Subcutaneous abdominal adipose tissue (tissue), 5 donors: Measurements from ENCODE around the gene MTUS2.

ENCODE experiments used
- H3K27ac ChIP-seq: one replicate; pipeline ENCODE4 v1.7.0; 2013; ENCODE audit warnings: low read depth, mild to moderate bottlenecking, inconsistent platforms, low read length, moderate library complexity
- H3K27me3 ChIP-seq, 5 donors: one replicate each; pipeline ENCODE4 v1.7.0; 2013; ENCODE audit warnings: low read length in 5 of 5, inconsistent platforms in 1 of 5; ENCODE audit not compliant: control insufficient read depth in 5 of 5, insufficient read depth in 4 of 5
- H3K36me3 ChIP-seq, 5 donors: one replicate each; pipeline ENCODE4 v1.7.0; 2013; ENCODE audit warnings: low read length in 5 of 5; ENCODE audit not compliant: control insufficient read depth in 5 of 5, insufficient read depth in 5 of 5
- H3K4me1 ChIP-seq, 5 donors: one replicate each; pipeline ENCODE4 v1.7.0; 2013; ENCODE audit warnings: low read length in 5 of 5, mild to moderate bottlenecking in 3 of 5, moderate library complexity in 1 of 5; ENCODE audit not compliant: control insufficient read depth in 5 of 5, insufficient read depth in 5 of 5
- H3K4me3 ChIP-seq, 5 donors: one replicate each; pipeline ENCODE4 v1.7.0; 2013; ENCODE audit warnings: low read length in 5 of 5, low read depth in 1 of 5
- H3K9ac ChIP-seq, 5 donors: one replicate each; pipeline ENCODE4 v1.7.0; 2013; ENCODE audit warnings: low read length in 5 of 5, mild to moderate bottlenecking in 4 of 5, moderate library complexity in 3 of 5
- H3K9me3 ChIP-seq, 5 donors: one replicate each; pipeline ENCODE4 v1.7.0; 2013; ENCODE audit warnings: low read length in 5 of 5; ENCODE audit not compliant: control insufficient read depth in 5 of 5
- donor health status: healthy.
- donor health status: healthy.
- donor health status: healthy.
- donor health status: healthy.
- donor health status: healthy.

MTUS2 gene

GRCh38 chr13:29540799-29541198 lies 720.7 kb downstream of the MTUS2 start:
- no peaks in the 10 kb centered on the region for H3K27me3 ChIP-seq
- H3K9ac ChIP-seq = no peak overlapping the region
- peaks cover 0 to 1% (median 0%) of the 10 kb centered on the region in 5 donors for H3K36me3 ChIP-seq
- peaks cover 4 to 20% (median 18%) of the 10 kb centered on the region in 5 donors for H3K4me1 ChIP-seq
- H3K4me3 ChIP-seq = no peak overlapping the region
- H3K9me3 ChIP-seq = no peaks in the 10 kb centered on the region
- H3K27ac ChIP-seq = no peak overlapping the region

- H3K9ac ChIP-seq = no peak overlapping the region
- H3K36me3 ChIP-seq = no peaks in the 10 kb centered on the region
- H3K9me3 ChIP-seq = no peaks in the 10 kb centered on the region
- H3K4me3 ChIP-seq = no peak overlapping the region
- H3K27ac ChIP-seq = no peak overlapping the region
- no peaks in the 10 kb centered on the region for H3K27me3 ChIP-seq
- H3K4me1 ChIP-seq = peaks cover 4 to 22% (median 18%) of the 10 kb centered on the region in 5 donors
Observed at GRCh38 chr13:29541400-29541799, 721.3 kb downstream of the MTUS2 start.

GRCh38 chr13:29542381-29542780 lies 722.2 kb downstream of the MTUS2 start:
- Histone ChIP-seq H3K27me3 (no peaks in the 10 kb centered on the region), H3K36me3 (no peaks in the 10 kb centered on the region), H3K27ac (no peak overlapping the region), H3K9me3 (no peaks in the 10 kb centered on the region), H3K4me1 (peaks cover 2 to 29% (median 18%) of the 10 kb centered on the region in 5 donors), H3K9ac (no peak overlapping the region), H3K4me3 (no peak overlapping the region)

- Histone ChIP-seq H3K36me3 (no peaks in the 10 kb centered on the region), H3K27ac (no peak overlapping the region), H3K4me3 (no peak overlapping the region)
Observed at GRCh38 chr13:29543230-29544215, 723.4 kb downstream of the MTUS2 start.

GRCh38 chr13:29545988-29546387 lies 725.8 kb downstream of the MTUS2 start:
- Histone ChIP-seq H3K4me3 (no peak overlapping the region), H3K27ac (no peak overlapping the region), H3K9me3 (no peaks in the 10 kb centered on the region), H3K36me3 (peaks cover 0 to 7% (median 0%) of the 10 kb centered on the region in 5 donors), H3K9ac (no peak overlapping the region), H3K4me1 (peaks cover 0 to 8% (median 0%) of the 10 kb centered on the region in 5 donors), H3K27me3 (no peaks in the 10 kb centered on the region)

More at GRCh38 chr13:29543230-29544215, 723.4 kb downstream of the MTUS2 start:
- peaks cover 0 to 17% (median 7%) of the 10 kb centered on the region in 5 donors for H3K4me1 ChIP-seq
- H3K9me3 ChIP-seq = no peaks in the 10 kb centered on the region
- no peak overlapping the region for H3K9ac ChIP-seq
- H3K27me3 ChIP-seq = no peaks in the 10 kb centered on the region

GRCh38 chr13:29546662-29547061 lies 726.5 kb downstream of the MTUS2 start:
- Histone ChIP-seq H3K27ac (no peak overlapping the region), H3K4me3 (no peak overlapping the region), H3K36me3 (peaks cover 0 to 13% (median 0%) of the 10 kb centered on the region in 5 donors), H3K9me3 (no peaks in the 10 kb centered on the region), H3K27me3 (no peaks in the 10 kb centered on the region), H3K4me1 (peaks cover 0 to 8% (median 0%) of the 10 kb centered on the region in 5 donors), H3K9ac (no peak overlapping the region)

- no peaks in the 10 kb centered on the region for H3K27me3 ChIP-seq
- no peak overlapping the region for H3K9ac ChIP-seq
- peaks cover 0 to 8% (median 0%) of the 10 kb centered on the region in 5 donors for H3K4me1 ChIP-seq
- H3K9me3 ChIP-seq = no peaks in the 10 kb centered on the region
- no peak overlapping the region for H3K4me3 ChIP-seq
- no peak overlapping the region for H3K27ac ChIP-seq
- peaks cover 0 to 17% (median 2%) of the 10 kb centered on the region in 5 donors for H3K36me3 ChIP-seq
Observed at GRCh38 chr13:29547153-29547552, 727.0 kb downstream of the MTUS2 start.

GRCh38 chr13:29548722-29549121 lies 728.6 kb downstream of the MTUS2 start:
- H3K9me3 ChIP-seq = no peaks in the 10 kb centered on the region
- H3K27ac ChIP-seq = no peak overlapping the region
- H3K4me1 ChIP-seq = peaks cover 0 to 8% (median 0%) of the 10 kb centered on the region in 5 donors
- no peak overlapping the region for H3K4me3 ChIP-seq
- H3K36me3 ChIP-seq = peaks cover 0 to 24% (median 6%) of the 10 kb centered on the region in 5 donors
- no peak overlapping the region for H3K9ac ChIP-seq
- H3K27me3 ChIP-seq = no peaks in the 10 kb centered on the region

GRCh38 chr13:29550430-29550988 lies 730.4 kb downstream of the MTUS2 start:
- Histone ChIP-seq H3K9ac (no peak overlapping the region), H3K27me3 (no peaks in the 10 kb centered on the region), H3K4me1 (peaks cover 0 to 8% (median 0%) of the 10 kb centered on the region in 5 donors), H3K27ac (no peak overlapping the region), H3K36me3 (peaks cover 0 to 24% (median 6%) of the 10 kb centered on the region in 5 donors), H3K4me3 (no peak overlapping the region), H3K9me3 (no peaks in the 10 kb centered on the region)

- Histone ChIP-seq H3K9me3 (no peaks in the 10 kb centered on the region), H3K9ac (no peak overlapping the region), H3K4me3 (no peak overlapping the region), H3K4me1 (peaks cover 0 to 8% (median 0%) of the 10 kb centered on the region in 5 donors), H3K27me3 (no peaks in the 10 kb centered on the region), H3K36me3 (peaks cover 0 to 24% (median 6%) of the 10 kb centered on the region in 5 donors), H3K27ac (no peak overlapping the region)
Observed at GRCh38 chr13:29551214-29551613, 731.1 kb downstream of the MTUS2 start.
